Peyer's patch (tissue), 4 donors: ENCODE results near the gene ELMOD3. TPM values are rescaled to one million over a fixed set of nuclear protein-coding genes. Genes with fewer than 3 reads are reported as not detected.
"Not testable (repeated sequence)": the region's sequence is repeated elsewhere in the genome, so short reads cannot be mapped to it uniquely, and the experiment has no call there.

Experiments used
- DNase-seq, 3 donors: peaks; one replicate each; pipeline ENCODE4 v3.0.0-alpha.2; 2017 to 2019
- H3K27ac ChIP-seq, 4 donors: fragments of 200-600 bp; sonication (generic); one replicate each; pipeline ENCODE4 v1.5.1; 2016 to 2019
- H3K27me3 ChIP-seq, 2 donors: fragments of 200-600 bp; sonication (generic); one replicate each; pipeline ENCODE4 v1.5.1; 2019
- H3K36me3 ChIP-seq, 3 donors: fragments of 200-600 bp; sonication (generic); one replicate each; pipeline ENCODE4 v1.5.1; 2016 to 2019
- H3K4me1 ChIP-seq, 4 donors: fragments of 200-600 bp; sonication (generic); one replicate each; pipeline ENCODE4 v1.5.1; 2016 to 2019
- H3K4me3 ChIP-seq, 4 donors: fragments of 200-600 bp; sonication (generic); 1 replicate in 3 of 4; 2 replicates in 1 of 4; pipeline ENCODE4 v1.5.1; 2016 to 2019; ENCODE audit warnings: mild to moderate bottlenecking in 1 of 4
- H3K9me3 ChIP-seq, 4 donors: fragments of 200-600 bp; sonication (generic); one replicate each; pipeline ENCODE4 v1.5.1; 2016 to 2019; ENCODE audit warnings: mild to moderate bottlenecking in 1 of 4
- POLR2A ChIP-seq, 2 donors: fragments of 450-650 bp; IDR thresholded peaks; one replicate each; pipeline ENCODE4 v1.5.1; 2017; ENCODE audit warnings: antibody characterized with exemption in 2 of 2, mild to moderate bottlenecking in 2 of 2, moderate library complexity in 2 of 2
- total RNA-seq, 4 donors: library from RNA; depleted of rRNA; stranded (reverse); fragments of >200 nt; gene quantifications; one replicate each; pipeline ENCODE4 v1.1.0, GENCODE V29; 2016
- TF ChIP-seq, protein P1 (sequence below), 6 experiments: fragments of 450-650 bp in 4 of 6; fragments of 200-600 bp in 2 of 6; sonication (generic) in 1 of 6; IDR thresholded peaks; one replicate each; pipeline ENCODE4 v1.5.1; 2017 to 2019; ENCODE audit warnings: antibody characterized with exemption in 6 of 6, mild to moderate bottlenecking in 3 of 6, moderate library complexity in 1 of 6

The ELMOD3 gene
- total RNA-seq, 4 donors from 2014 or later: 28.1 to 49.4 (median 45.8) TPM

- TF ChIP-seq, protein P1, sequence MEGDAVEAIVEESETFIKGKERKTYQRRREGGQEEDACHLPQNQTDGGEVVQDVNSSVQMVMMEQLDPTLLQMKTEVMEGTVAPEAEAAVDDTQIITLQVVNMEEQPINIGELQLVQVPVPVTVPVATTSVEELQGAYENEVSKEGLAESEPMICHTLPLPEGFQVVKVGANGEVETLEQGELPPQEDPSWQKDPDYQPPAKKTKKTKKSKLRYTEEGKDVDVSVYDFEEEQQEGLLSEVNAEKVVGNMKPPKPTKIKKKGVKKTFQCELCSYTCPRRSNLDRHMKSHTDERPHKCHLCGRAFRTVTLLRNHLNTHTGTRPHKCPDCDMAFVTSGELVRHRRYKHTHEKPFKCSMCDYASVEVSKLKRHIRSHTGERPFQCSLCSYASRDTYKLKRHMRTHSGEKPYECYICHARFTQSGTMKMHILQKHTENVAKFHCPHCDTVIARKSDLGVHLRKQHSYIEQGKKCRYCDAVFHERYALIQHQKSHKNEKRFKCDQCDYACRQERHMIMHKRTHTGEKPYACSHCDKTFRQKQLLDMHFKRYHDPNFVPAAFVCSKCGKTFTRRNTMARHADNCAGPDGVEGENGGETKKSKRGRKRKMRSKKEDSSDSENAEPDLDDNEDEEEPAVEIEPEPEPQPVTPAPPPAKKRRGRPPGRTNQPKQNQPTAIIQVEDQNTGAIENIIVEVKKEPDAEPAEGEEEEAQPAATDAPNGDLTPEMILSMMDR (IDR thresholded peaks at IDR 0.05): no peak
- TF ChIP-seq POLR2A (IDR thresholded peaks at IDR 0.05): no peak
- no peaks in the 10 kb centered on the region for H3K9me3 ChIP-seq
- no peak overlapping the region for H3K4me3 ChIP-seq
- H3K36me3 ChIP-seq: no peaks in the 10 kb centered on the region
- no peaks in the 10 kb centered on the region for H3K27me3 ChIP-seq
- DNase-seq: peak in 1 of 3 donors; percentile 70
- H3K4me1 ChIP-seq: peaks cover 0 to 10% (median 0%) of the 10 kb centered on the region in 4 donors
- H3K27ac ChIP-seq: peak overlapping the region in 3 of 4 donors; percentile 8 to 76 (median 73)
Measured at GRCh38 chr2:85334928-85335327, 19.6 kb upstream of the ELMOD3 start.

DNA sequence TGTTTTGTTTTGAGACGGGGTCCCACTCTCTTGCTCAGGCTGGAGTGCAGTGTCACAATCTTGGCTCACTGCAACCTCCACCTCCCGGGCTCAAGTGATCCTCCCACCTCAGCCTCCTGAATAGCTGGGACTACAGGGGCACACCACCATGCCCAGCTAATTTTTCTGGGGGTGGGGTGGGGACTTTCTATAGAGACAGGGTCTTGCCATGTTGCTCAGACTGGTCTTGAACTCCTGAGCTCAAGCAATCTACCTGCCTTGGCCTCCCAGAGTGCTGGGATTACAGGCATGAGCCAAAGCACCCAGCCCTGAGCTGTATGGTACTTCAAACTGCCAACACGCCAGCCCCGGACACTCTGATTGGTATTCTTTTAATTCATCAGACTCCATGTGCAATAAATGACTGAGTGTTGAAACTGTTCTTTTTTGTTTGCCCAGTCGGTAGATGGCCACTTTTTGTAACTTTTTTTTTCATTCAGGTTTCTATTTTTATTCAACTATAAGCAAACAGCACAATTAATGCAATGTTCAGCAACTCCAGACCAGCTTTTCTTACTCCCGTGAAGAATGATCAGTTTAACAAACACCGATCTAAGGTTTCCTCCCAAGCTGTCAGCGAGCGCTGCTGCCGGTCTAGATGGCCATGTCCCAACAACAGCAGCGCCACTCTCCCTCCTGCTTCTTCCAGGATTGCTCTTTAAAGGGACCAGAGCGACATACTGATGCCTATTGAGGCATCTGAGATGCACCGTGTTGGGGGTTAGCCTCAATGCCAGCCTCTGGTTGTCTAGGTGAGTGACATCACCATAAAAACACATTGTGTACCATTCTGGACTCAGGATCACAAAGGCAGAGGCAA lies 14.3 kb upstream of the ELMOD3 start:
- no peaks in the 10 kb centered on the region for H3K9me3 ChIP-seq
- TF ChIP-seq, protein P1 (IDR thresholded peaks at IDR 0.05): no peak
- no peak for TF ChIP-seq POLR2A (IDR thresholded peaks at IDR 0.05)
- no peak overlapping the region for H3K4me3 ChIP-seq
- H3K27ac ChIP-seq: no peak overlapping the region
- H3K4me1 ChIP-seq: peaks cover 0 to 10% (median 0%) of the 10 kb centered on the region in 4 donors
- H3K36me3 ChIP-seq: peaks cover 0 to 38% (median 0%) of the 10 kb centered on the region in 3 donors
- no peak for DNase-seq
- H3K27me3 ChIP-seq: no peaks in the 10 kb centered on the region

DNA sequence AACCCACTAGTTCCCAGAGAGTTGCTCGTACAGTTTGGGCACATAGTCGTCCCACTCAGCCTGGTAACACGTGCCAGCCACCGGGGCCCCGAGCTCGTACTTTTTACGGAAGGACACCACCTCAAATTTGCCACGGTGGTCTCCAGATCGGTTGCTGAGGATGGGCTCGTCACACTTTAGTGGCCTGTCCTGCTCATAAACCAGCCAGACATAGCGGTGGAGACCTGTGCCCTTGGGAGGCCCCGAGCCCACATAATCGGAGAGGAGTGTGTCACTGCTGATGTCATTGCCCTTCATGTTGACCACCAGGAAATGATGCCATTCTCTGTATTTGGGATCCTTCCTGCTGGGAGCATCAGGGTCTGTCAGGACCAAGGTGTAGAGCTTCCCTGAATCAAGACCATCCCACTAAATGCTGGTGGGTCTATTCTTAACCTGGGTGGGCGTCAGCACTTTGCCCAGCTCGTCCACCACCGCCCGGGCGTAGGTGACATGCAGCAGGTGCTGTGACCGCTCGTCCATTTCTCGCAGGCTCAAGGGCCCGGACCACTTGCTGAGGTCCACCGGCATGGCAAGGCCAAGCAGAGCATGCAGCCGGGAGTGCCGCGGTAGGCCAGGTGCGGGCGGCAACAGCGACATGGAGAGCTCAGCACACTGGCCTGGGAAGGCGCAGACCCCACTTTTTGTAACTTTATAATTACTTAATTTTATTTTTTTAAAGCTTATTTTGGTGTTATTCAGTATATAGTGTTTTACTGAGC lies 13.1 kb upstream of the ELMOD3 start:
- Histone ChIP-seq H3K27me3 (no peaks in the 10 kb centered on the region), H3K36me3 (peaks cover 0 to 50% (median 0%) of the 10 kb centered on the region in 3 donors), H3K9me3 (no peaks in the 10 kb centered on the region), H3K4me1 (peaks cover 0 to 10% (median 0%) of the 10 kb centered on the region in 4 donors), H3K4me3 (no peak overlapping the region), H3K27ac (no peak overlapping the region)
- DNase-seq: peak in 1 of 3 donors; percentile 42
- TF ChIP-seq, protein P1 (IDR thresholded peaks at IDR 0.05): no peak
- TF ChIP-seq POLR2A (IDR thresholded peaks at IDR 0.05): no peak

DNA sequence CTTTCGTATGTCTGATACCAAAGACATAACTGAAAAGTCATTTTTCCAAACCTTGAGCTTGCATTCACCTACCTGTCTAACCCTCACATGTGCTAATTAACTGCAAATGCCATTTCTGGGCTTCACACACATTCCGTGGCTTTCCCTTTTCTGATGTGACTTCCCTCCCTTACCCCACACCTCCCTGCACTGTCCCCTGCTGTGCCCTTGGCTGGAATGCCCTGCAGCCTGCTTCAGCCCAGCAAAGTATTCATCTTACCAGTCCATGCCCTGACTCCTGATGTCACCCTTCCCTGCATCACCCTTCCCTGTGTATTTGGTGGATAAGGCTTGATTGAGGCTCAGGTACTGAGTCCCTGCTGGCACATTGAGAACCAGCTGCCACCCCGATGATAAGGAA lies 12.4 kb upstream of the ELMOD3 start:
- TF ChIP-seq POLR2A (IDR thresholded peaks at IDR 0.05): no peak
- TF ChIP-seq, protein P1 (IDR thresholded peaks at IDR 0.05): no peak
- Histone ChIP-seq H3K27me3 (no peaks in the 10 kb centered on the region), H3K9me3 (no peaks in the 10 kb centered on the region), H3K4me1 (peaks cover 0 to 10% (median 0%) of the 10 kb centered on the region in 4 donors), H3K36me3 (peaks cover 0 to 57% (median 0%) of the 10 kb centered on the region in 3 donors), H3K4me3 (no peak overlapping the region), H3K27ac (no peak overlapping the region)
- DNase-seq: no peak

GRCh38 chr2:85343207-85343895 lies 11.2 kb upstream of the ELMOD3 start:
- H3K4me3 ChIP-seq, H3K9me3 ChIP-seq, H3K4me1 ChIP-seq, H3K27ac ChIP-seq, H3K27me3 ChIP-seq, DNase-seq: not testable (repeated sequence)
- peaks cover 0 to 69% (median 0%) of the 10 kb centered on the region in 3 donors for H3K36me3 ChIP-seq
